ENCODE measurements around the gene SRGAP2.
A peak's percentile ranks its signal among the peaks of the same experiment; 100 is the strongest.
"Not testable (repeated sequence)": the region's sequence is repeated elsewhere in the genome, so short reads cannot be mapped to it uniquely, and the experiment has no call there.

SRGAP2 gene

DNA sequence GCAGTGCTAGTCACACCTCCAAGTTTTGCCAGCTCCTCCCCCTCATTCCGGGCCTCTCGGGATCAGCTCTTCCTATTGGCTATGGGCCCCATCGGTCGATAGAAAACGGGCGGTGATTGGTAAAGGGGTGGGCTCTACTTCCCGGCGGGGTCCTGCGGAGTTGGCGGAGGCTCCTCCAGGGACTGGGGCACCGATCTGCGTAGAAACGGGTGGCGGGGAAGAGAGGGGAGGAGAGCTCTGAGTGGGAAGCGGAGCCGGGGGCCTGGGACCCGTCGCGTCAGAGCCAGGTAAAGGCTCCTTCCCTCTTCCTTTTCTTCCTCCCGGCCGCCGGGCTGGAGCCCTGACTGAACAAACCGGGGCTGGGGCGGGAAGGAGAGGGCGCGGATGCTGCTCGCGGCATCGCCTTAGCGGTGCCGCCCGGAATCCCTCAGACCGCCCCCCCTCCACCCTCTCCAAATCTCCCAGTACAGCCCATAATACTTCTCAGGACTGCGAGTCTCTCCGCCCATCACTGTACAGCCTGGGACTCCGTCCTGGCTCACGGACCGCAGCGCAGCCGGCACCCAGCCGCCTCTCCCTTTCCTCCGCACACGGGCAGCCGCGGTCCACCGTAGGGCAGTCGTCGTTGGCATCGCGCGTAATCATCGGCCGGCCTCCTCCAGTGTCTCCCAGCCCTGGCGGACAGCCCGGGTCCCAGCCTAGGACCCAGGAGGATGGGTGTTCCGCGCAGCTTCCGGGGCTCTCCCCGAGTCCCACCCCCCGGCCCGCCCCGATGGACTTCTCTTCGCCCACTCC is at the start of gene SRGAP2:
Gene SRGAP2 (plus strand): TSS at position 178 of the 795 bp plus-strand sequence. CDS start 2,430 bp downstream, outside the sequence.
- Mint-ChIP-seq H3K27ac (peak within 1 kb of the TSS; percentile 78), H3K4me3 (peak within 1 kb of the TSS; percentile 84)
- H3K4me1 Mint-ChIP-seq (ENCODE audit: low read depth); H3K9me3 Mint-ChIP-seq; H3K36me3 Mint-ChIP-seq (ENCODE audit: low read depth); H3K27me3 Mint-ChIP-seq (ENCODE audit: low read depth): not testable (repeated sequence)

DNA sequence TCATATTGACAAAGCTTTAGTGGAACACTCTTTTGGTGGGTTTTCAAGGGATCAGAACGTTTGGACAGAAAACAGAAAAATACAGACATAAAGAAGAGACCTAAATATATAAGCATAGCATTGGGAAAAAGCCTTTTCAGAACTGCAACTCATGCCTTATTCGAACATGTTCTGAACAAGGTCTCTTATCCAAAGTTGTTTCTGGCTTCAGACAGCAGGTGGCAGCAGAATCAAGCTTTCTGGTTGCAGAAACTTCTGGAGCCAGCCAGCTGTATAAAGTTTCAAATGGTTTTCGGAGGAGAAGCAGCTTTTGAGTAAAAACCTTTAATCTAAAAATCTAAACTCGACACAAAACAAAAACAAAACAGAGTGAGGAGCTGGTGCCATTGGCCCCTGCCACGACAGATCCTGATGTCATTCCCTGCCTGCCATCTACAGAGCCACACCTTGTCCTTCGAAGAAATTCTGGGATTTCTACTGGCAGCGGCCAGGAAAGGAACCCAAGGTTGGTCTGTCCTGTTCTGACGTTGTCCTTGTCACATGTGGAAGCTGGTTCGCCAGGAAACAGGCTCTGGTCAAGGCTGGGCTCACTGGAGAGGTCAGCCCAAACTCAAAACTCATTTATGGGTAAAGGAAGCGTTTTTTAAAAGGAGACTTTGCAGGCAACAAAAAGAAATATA is 35.9 kb upstream of the SRGAP2 start:
- H3K9me3 Mint-ChIP-seq; H3K36me3 Mint-ChIP-seq (ENCODE audit: low read depth); H3K4me1 Mint-ChIP-seq (ENCODE audit: low read depth); H3K27me3 Mint-ChIP-seq (ENCODE audit: low read depth); H3K4me3 Mint-ChIP-seq; H3K27ac Mint-ChIP-seq: not testable (repeated sequence)

DNA sequence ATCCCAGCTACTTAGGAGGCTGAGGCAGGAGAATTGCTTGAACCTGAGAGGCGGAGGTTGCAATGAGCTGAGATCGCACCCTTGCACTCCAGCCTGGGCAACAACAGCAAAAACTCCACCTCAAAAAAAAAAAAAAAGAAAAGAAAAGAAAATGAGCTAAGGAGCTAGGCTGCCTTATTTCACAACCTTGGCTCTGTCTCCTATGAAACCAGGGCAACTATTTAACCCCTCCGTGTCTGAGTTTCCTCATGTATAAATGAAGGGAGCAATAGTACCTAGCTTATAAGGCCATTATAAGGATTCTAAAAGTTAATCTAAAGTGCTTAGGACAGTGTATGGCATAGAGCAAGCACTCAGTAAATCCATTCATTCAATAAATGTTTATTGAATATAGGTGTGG is 33.5 kb upstream of the SRGAP2 start:
- H3K9me3 Mint-ChIP-seq; H3K4me3 Mint-ChIP-seq; H3K27me3 Mint-ChIP-seq (ENCODE audit: low read depth); H3K36me3 Mint-ChIP-seq (ENCODE audit: low read depth); H3K4me1 Mint-ChIP-seq (ENCODE audit: low read depth); H3K27ac Mint-ChIP-seq: not testable (repeated sequence)

DNA sequence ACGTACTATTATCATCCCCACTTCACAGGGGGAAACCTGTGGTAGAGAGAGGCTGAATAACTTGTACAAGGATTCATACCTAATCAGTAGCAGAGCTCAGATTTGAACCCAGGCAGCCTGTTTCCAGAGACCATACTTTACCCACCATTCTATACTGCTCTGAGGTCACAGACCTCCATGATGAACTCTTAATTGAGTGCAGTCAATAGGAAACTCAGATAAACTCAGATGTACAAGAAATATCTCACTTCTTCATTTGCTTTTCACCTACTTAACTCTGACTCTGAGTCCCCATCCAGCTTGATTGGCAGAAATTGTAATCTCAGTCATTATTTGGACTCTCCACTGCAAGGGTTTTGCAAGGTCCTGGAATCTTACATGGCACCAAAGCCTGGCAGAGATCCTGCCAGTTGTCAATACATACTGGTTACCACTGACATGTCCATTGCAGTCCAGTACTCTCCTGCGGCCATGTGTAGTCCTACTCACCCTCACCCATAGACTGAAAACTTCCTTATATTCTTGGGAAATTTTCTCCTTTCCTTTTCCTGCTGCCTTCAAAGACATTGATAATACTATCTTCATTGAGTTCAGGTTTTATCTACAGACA is 30.1 kb upstream of the SRGAP2 start:
- H3K9me3 Mint-ChIP-seq; H3K27ac Mint-ChIP-seq; H3K36me3 Mint-ChIP-seq (ENCODE audit: low read depth); H3K4me3 Mint-ChIP-seq; H3K27me3 Mint-ChIP-seq (ENCODE audit: low read depth); H3K4me1 Mint-ChIP-seq (ENCODE audit: low read depth): not testable (repeated sequence)

DNA sequence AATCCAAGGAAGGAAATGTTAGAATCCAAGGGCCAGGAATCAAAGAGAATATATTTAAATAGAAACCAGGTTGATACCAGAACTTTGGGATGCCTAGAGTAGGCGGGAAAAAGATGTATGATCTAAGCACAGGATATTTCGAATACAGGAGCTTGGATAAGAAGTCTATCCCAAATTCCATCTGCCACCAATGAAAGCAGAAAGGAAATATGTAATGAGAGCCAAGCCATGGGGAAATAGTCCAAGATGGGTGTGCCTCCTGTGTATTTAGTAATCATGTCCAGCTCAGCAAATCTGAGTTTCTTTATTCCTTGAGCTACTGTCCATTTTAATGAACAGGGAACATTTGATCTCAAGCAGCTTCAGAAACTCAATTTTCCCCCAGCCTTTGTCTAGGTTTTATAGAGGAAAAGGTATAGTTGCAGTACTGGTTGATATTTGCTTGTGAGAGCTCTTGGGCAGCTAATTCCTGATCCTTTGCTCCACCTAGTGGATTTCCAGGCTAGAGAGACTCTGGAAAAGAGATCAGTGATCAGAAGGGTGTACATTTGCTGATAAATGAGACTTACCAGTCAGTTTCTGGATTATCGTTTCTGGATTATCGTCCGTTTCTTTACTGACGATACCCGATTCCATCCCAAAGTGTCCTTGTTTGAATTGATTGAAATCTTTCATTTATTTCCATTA is 29.0 kb upstream of the SRGAP2 start:
- not testable (repeated sequence) for H3K4me3 Mint-ChIP-seq; H3K4me1 Mint-ChIP-seq (ENCODE audit: low read depth); H3K9me3 Mint-ChIP-seq; H3K27ac Mint-ChIP-seq; H3K36me3 Mint-ChIP-seq (ENCODE audit: low read depth); H3K27me3 Mint-ChIP-seq (ENCODE audit: low read depth)

DNA sequence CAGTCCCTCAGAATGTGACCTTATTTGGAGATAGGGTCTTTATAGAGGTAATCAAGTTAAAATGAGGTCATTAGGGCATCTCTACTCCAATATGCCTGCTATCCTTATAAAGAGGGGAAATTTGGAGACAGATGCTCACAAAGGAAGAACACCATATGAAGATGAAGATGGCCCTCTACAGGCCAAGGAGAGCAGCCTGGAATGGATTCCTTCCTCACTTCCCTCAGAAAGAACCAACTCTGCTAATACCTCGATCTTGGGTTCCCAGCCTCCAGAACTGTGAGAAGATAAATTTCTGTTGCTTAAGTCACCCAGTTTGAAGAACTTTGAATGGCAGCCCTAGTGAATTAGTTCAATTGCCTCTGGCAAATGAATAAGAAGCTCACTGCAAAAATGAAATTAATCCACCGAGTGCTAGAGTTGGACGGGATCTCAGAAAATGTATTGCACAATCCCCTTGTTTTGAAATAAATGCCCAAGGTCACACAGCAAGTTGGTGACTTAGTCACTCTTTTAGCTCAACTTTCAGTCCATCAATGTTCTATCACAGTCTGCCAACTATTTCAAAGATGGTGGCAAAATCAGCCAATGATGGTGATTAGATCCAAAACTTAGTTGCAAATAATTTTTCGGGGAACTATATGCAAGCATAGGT is 27.8 kb upstream of the SRGAP2 start:
- H3K36me3 Mint-ChIP-seq (ENCODE audit: low read depth); H3K9me3 Mint-ChIP-seq; H3K27me3 Mint-ChIP-seq (ENCODE audit: low read depth); H3K4me3 Mint-ChIP-seq; H3K27ac Mint-ChIP-seq; H3K4me1 Mint-ChIP-seq (ENCODE audit: low read depth): not testable (repeated sequence)

DNA sequence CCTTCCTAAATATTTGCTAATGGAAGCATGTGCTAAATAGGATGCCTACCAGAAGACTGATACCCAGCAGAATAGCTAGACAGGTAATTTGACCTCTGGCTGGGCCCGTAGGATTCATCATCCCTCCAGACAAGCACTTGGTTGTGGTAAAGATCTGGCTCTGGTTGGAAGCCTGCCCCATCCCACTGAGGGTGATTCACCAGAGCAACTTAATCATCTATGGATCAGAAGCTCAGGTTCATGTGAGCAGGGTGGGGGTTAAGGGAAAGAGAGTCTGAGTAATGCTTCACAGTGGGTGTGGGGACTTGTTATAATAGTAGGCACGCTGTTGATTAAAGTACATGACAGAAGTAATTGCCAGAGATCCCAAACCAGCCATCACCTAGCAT is 27.2 kb upstream of the SRGAP2 start:
- not testable (repeated sequence) for H3K4me1 Mint-ChIP-seq (ENCODE audit: low read depth); H3K36me3 Mint-ChIP-seq (ENCODE audit: low read depth); H3K4me3 Mint-ChIP-seq; H3K27me3 Mint-ChIP-seq (ENCODE audit: low read depth); H3K9me3 Mint-ChIP-seq; H3K27ac Mint-ChIP-seq

DNA sequence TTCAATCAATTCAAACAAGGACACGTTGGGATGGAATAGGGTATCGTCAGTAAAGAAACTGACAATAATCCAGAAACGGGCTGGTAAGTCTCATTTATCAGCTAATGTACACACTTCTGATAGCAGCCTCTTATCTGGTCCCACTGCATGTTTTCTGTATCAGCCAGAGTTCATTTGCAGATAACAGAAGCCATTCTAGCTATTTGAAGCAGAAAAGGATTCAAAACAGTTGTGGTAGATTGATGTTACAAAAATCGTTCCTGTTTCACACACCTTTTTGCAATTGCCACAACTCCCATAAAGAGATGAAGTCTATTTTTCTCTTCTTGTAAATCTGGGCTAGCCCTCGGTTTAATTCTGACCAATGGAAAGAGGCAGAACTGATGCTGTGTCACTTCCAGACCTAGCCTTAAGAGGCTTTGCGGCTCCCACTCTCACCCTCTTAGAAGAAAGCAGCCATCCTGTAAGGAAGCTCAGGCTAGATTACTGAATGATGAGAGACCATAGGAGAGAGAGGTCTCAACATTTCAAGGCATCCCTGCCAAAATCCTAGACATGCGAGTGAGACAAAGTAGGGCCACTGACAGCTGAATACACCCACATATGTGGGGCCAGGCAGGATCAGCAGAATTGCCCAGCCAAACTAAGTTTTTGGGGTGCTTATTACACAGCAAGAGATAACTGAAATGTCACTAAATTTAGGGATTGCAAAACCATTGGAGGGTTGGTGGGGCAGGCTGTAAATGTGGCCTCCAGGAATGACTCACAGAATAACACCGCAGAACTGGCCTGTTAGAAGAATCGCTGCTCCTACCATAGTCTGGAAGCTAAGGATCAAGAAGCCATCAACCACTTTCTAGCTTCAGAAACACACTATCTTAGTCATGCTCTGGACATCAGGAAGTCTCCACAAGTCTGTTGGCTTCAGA is 25.0 kb upstream of the SRGAP2 start:
- not testable (repeated sequence) for H3K36me3 Mint-ChIP-seq (ENCODE audit: low read depth); H3K4me3 Mint-ChIP-seq; H3K27me3 Mint-ChIP-seq (ENCODE audit: low read depth); H3K4me1 Mint-ChIP-seq (ENCODE audit: low read depth); H3K9me3 Mint-ChIP-seq; H3K27ac Mint-ChIP-seq

DNA sequence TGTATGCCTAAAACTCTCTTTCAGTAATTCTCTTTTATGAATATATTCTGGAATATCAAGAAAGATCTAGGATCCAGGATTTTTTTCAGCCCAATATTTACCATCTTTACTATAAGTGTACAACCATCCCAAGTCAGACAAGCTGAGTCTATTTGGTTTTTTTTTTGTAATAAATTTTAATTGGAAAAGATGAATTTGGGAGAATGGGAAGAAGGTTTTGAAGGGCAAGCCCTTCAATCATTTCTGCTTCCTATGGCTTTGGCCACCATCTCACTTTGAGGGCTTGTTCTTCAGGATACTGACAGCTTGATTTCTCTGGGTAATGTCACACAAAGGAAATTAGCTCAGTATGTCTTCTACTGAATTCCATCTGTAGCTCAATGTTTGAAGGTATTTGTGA is 23.7 kb upstream of the SRGAP2 start:
- H3K27me3 Mint-ChIP-seq (ENCODE audit: low read depth); H3K27ac Mint-ChIP-seq; H3K4me1 Mint-ChIP-seq (ENCODE audit: low read depth); H3K4me3 Mint-ChIP-seq; H3K36me3 Mint-ChIP-seq (ENCODE audit: low read depth); H3K9me3 Mint-ChIP-seq: not testable (repeated sequence)

DNA sequence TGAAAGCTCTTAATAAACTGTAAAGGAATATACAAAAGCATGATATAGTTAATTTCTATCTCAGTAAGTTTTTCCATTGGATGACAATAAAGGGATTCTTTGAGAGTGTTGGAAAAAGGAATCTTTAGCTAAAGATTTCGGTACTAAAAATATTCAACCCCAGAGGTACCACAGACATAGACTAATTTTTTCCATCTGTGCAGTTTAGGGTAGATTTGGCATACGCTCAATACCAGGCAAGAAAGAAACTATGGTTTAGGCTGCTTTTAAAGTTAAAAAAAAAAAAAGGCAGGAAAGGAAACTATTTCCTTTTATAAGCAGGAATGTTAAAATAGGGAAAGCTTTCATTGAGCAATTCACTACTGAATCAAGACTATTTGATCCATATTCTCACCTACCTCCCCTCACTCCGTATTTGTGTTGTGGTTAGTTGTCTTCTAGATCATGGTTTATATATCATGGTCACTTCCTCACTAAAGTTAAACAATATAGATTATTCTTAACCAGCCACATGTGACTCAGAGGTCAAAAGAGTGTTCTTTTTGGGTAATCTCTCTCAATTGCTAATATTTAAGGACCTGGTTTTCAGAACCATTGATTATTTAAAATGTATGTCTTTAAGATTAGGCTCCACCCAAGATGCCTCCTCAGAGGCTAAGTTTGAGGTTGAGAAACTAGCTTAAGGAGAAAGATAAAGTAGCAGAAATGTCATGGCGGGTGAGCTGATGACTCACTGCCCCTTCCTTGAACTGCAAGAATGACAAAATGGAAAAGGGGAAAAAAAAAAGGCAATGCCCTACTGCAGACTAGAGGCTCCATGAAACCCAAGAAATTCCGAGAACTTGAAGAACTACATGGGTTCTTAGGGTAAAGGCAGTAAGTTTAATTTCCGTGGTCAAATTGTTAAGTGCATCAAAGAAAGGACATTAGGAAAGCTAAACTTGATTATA is 20.7 kb upstream of the SRGAP2 start:
- not testable (repeated sequence) for H3K36me3 Mint-ChIP-seq (ENCODE audit: low read depth); H3K27ac Mint-ChIP-seq; H3K4me3 Mint-ChIP-seq; H3K27me3 Mint-ChIP-seq (ENCODE audit: low read depth); H3K4me1 Mint-ChIP-seq (ENCODE audit: low read depth); H3K9me3 Mint-ChIP-seq

DNA sequence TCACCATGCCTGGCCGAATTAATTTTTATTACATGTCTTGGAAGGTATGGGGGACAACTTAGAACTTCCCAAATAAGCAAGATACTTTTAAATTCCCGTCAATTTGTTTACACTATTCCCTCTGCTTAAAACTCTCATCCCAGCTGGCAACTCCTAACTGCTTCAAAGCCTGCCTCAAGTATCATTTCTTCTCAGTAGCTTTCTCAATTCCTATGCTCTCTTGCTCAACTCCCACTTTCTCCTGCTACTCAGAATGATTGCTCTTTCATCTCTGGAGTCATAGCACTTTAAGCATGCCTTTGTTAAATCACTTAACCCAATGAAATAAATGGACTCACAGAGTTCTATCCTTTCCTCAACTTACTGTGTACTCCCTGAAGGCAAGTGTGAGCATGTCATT is 19.6 kb upstream of the SRGAP2 start:
- not testable (repeated sequence) for H3K4me1 Mint-ChIP-seq (ENCODE audit: low read depth); H3K36me3 Mint-ChIP-seq (ENCODE audit: low read depth); H3K9me3 Mint-ChIP-seq; H3K4me3 Mint-ChIP-seq; H3K27me3 Mint-ChIP-seq (ENCODE audit: low read depth); H3K27ac Mint-ChIP-seq

DNA sequence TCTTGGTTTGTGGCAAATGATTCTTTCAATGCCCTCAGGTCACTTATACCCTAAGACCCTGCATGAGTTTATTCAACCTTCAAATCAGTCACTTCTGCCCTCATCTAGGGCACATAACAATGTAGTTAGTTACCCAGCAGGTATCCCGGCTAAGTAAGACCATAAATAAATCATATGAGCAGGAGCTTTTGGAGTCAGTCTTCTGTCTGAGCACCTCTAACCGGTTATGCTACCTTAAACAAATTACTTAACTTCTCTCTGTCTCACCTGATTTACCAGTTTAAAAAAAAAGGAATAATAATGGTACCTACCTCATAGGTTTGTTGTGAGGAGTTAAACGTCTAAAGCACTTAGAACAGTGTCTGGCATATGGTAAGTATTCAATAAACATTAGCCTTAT is 17.6 kb upstream of the SRGAP2 start:
- H3K27me3 Mint-ChIP-seq (ENCODE audit: low read depth); H3K9me3 Mint-ChIP-seq; H3K4me1 Mint-ChIP-seq (ENCODE audit: low read depth); H3K27ac Mint-ChIP-seq; H3K36me3 Mint-ChIP-seq (ENCODE audit: low read depth); H3K4me3 Mint-ChIP-seq: not testable (repeated sequence)

DNA sequence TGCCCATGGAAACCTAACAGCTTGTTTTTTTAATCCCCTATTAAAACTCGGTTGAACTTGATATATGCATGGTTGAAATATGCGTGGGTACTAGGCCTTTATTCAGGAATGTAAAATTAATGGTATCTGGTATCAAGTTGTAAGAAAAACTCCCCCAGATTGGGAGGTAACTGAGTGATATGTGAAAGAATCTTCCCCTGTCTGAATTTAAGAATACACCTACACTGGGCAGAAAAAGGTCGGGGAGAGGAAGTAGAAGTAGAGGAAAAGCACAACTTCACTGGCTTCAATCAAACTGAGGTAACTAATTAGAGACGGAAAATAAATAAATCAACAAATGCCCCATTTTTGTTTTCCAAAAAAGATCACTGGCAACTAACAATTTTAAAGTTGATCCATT is 16.5 kb upstream of the SRGAP2 start:
- not testable (repeated sequence) for H3K9me3 Mint-ChIP-seq; H3K4me3 Mint-ChIP-seq; H3K4me1 Mint-ChIP-seq (ENCODE audit: low read depth); H3K36me3 Mint-ChIP-seq (ENCODE audit: low read depth); H3K27me3 Mint-ChIP-seq (ENCODE audit: low read depth); H3K27ac Mint-ChIP-seq
